GM21447 (cell line): ENCODE data around the gene KCNJ4.

ENCODE experiments used
- ATAC-seq: cut with Tn5 transposase; IDR thresholded peaks from one replicate; pipeline ENCODE4 v1.9.1; 2021; ENCODE audit not compliant: unreplicated experiment

Gene KCNJ4

GRCh38 chr22:38455076-38455529 is at the start of gene KCNJ4:
Gene KCNJ4 (minus strand): TSS chr22:38455199. CDS start chr22:38428132, 27,067 bp downstream.
- ATAC-seq: no peak

DNA sequence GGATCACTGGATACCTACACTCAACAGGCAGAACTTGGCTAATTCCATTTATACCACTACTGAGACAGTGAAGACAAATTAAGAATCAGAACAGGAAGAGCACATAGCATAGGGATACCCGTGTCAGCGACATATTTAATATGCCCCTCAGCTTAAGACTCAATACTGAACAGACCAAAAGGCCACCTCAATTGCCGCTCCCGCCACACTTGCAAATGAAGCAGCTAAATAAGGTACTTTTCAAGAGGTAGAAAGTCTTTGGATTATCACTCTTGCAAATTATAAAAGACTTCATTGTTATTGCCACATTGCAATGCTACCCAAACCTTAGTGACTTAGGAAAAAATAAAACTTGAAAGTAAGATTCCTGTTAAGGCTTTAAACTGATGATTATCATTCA is 48.0 kb upstream of the KCNJ4 start:
- no peak for ATAC-seq

GRCh38 chr22:38501797-38502672 is 47.0 kb upstream of the KCNJ4 start:
- ATAC-seq: no peak

DNA sequence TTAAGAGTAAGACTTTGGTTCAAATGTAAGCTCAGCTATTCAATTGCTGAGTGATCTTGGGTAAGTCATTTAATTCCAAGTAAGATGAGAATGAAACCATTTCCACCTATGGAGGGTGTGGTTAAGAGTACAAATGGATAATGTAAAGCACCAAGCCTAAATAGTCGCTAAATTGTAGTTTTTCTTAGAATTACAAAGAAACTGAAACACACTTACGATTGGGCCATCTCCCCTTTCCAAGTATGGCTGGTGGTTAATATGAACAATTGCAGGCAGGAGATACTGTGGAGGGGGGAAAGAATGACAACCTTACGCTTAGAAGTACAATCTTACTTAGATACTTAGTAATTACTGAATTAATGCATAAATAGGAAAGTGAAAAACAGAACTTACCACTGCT is 42.9 kb upstream of the KCNJ4 start:
- no peak for ATAC-seq

DNA sequence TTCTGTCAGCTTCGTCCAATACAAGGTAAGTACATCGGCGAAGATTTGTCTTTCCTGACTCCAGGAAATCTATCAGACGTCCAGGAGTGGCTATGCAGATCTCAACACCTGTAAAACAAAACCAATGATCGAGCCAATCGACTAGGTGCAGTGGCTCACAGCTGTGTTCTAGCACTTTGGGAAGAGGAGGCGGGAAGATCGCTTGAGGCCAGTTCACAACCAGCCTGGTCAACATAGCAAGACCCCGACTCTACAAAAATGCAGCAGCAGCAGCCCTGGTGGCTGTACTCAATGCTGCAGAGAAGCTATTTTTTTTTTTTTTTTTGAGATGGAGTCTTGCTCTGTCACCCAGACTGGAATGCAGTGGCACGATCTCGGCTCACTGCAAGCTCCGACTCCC is 39.9 kb upstream of the KCNJ4 start:
- ATAC-seq: no peak

GRCh38 chr22:38494498-38494897 is 39.5 kb upstream of the KCNJ4 start:
- no peak for ATAC-seq

- no peak for ATAC-seq
Observed at GRCh38 chr22:38491707-38492348, 36.8 kb upstream of the KCNJ4 start.

DNA sequence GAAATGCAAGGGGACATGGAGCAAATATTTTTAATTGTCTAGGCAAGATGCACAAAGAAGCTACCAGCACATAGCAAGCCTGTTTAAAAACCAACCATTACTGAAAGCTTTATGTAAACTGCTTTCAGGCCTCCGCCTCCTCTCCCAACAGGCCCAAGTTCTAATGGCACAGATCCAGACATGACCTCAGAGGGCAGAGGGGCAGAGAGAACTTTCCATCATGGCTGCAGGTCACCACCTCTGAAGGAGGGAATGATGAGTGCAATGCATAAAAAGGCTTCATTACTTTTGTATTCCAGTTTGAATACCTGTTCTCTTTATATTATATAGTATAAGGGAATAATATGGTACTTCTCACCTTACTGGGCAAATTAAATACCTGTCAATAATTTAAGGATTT is 35.9 kb upstream of the KCNJ4 start:
- ATAC-seq: no peak

GRCh38 chr22:38490475-38490874 is 35.5 kb upstream of the KCNJ4 start:
- no peak for ATAC-seq

GRCh38 chr22:38489561-38490145 is 34.7 kb upstream of the KCNJ4 start:
- ATAC-seq: no peak

DNA sequence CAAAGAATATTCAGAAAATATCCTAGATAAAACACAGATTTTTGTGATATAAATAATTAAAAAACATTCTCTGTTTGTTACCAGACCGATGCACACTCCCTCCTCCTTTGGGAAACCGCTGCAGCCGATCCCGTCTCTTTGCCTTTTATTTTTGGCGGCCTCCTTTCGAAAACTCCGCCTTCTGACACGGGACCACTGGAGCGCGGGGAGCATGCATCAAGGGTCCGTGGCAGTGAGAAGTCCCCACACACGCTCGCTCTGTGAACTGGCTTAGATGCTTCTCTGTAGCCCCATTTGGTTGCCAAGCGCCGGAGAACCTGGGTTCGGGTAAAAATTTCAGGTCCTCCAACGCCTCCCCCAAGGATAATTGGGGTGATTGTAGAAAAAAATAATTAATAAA is 34.1 kb upstream of the KCNJ4 start:
- ATAC-seq: no peak

- ATAC-seq: no peak
Observed at GRCh38 chr22:38487946-38488345, 32.9 kb upstream of the KCNJ4 start.

DNA sequence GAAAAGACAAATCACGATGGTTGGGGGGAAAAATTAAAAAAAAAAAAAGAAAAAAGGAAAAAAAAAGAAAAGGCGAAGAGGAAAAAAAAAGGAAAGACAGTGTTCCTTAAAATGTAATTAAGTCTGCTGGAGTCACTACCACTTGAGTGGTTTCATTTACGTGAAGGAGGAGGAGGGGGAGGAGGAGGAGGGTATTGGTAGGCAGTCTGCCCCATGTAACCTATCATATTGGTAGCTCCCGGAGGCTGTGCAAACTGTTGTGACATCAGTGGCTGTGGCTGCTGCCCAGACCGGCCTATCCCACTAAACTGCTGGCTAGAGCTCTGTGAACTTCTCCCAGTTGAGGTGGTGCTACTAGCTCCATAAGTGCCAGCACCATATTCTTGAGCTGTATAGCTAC is 30.8 kb upstream of the KCNJ4 start:
- no peak for ATAC-seq

DNA sequence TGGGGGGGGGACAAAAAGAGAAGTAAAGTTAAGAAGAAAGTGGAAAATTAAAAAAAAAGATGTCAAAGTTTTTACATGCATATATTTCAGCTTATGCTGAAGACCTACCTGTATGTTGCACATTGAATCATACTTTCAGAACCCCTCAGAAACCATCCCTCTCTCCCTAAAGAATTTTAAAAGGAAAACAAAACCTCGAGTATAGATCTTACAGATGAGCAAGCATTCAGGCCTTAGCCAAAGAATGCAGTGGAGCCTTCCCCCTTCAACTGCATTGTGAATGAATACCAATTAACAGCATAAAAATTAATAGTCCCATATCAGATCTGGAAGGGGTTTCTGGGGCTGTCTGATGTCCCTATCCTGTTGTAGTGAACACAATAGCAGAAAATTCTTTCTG is 29.2 kb upstream of the KCNJ4 start:
- ATAC-seq: no peak

DNA sequence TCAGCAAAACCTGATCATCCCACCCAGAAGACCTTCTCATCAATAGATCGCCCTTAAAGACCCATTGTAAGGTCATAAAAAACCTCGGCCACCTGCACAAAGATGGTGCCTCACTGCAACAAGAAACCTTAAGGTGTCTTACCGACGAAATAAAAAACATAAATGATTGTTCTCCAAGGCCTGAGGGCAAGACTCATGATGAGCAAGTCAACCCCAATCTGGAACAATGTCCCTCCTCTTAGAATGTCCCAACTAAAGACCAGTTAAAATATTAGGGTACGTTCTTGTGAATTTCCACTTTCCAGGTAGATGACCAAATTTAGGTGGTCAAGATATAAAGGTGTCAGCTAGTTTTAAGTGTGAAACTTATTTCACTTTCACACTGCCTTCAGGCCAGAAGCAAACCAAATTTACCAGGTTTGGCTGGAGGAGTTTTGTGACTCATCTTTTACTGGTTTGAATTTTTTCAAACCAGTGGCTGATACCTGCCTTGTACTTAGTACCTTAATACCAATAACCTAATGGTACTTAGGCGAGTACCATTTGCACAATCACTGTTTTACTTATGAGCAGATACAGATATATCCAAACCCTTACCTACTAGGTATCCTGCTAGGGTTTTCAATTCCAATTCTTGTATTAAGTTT is 27.8 kb upstream of the KCNJ4 start:
- ATAC-seq: no peak

- no peak for ATAC-seq
Observed at GRCh38 chr22:38481871-38482332, 26.9 kb upstream of the KCNJ4 start.

DNA sequence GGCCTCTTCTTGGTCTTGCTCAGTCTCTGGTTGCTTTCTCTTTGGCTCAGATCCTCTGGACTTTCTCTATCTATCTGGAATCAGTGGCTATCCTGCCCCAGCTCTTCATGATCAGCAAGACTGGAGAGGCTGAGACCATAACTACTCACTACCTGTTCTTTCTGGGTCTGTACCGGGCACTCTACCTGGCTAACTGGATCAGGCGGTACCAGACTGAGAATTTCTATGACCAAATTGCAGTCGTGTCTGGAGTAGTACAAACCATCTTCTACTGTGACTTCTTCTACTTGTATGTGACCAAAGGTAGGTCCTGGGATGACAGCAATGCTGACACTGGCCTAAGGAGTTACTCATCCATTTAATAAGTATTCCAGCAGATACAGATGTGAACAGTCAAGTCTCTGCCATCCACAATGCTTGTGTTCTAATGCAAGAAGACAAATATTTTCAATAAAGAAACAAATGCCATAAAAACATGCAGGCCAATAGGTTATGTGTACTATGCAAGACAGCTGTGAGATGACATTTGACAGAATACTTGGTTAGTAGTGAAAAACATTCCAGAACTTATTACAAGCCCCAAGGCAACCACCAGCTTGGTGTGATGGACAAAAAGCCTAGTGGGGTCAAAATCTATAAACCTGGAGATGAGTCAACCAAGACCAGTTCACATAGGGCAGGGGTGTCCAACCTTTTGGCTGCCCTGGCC is 26.3 kb upstream of the KCNJ4 start:
- ATAC-seq: no peak

DNA sequence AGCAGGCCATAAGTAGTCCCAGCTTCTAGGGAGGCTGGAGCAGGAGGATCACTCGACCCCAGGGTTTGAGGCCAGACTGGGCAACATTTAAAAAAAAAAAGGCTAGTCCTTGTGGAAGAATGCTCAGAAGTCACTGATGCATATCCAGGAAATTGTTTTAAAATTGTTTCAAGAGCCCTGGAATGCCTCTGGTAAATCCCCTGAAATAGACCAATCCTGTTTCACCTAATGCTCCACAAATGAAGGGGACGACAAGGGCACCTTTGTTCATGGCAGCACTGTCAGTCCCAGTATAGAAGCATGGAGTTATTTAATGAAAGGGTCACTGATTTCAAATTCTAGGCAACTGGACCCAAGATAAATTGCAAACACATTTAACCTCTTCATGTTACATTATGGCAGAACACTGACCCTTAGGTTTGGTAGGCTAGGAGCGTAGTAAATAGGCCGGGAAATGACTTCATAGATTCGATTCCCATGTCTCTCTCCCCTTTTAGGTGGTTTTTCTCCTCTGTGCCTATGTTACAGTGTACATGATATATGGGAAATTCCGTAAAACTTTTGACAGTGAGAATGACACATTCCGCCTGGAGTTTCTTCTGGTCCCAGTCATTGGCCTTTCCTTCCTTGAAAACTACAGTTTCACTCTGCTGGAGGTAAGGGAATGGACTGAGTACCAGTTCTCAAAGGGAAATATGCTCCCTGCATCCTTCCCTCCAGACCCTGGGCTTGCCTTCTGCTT is 24.3 kb upstream of the KCNJ4 start:
- no peak for ATAC-seq

- no peak for ATAC-seq
Observed at GRCh38 chr22:38477585-38477984, 22.6 kb upstream of the KCNJ4 start.

DNA sequence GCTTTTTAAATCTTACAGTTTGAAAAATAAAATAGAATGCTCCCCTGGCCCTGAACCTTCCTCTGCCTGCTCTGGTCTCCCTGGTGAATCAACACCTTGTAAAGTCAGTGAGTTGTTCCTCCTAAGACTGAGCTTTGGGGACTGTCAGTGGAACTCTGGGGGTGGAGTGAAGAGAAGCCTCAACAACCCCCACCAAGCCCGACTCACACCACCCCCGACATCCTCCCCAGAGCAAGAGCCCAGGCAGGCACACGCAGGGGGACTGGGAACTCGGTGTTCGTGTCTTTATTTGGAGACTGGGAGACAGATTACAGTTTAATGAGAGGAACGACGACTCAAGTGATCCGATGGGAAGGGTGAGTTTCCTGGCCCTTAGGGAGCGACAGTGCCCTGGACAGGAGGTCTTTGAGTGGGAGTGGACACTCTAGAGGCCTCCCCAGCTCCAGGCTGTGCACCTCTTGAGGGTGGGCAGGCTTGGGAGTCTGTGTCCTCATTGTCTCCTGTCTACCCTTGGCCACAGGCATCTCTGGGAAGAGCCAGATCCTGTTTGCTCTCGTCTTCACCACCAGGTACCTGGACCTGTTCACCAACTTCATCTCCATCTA is 19.1 kb upstream of the KCNJ4 start:
- ATAC-seq: no peak
